Measurements from ENCODE around the gene NAV2.
A peak's percentile ranks its signal among the peaks of the same experiment; 100 is the strongest.

NAV2 gene

GRCh38 chr11:20021212-20021611 lies 308.6 kb downstream of the NAV2 start:
- H3K4me3 ChIP-seq (ENCODE audit: low read depth, low read length): no peak overlapping the region
- DNase-seq (ENCODE audit: low read depth): no peak
- TF ChIP-seq, protein P1, sequence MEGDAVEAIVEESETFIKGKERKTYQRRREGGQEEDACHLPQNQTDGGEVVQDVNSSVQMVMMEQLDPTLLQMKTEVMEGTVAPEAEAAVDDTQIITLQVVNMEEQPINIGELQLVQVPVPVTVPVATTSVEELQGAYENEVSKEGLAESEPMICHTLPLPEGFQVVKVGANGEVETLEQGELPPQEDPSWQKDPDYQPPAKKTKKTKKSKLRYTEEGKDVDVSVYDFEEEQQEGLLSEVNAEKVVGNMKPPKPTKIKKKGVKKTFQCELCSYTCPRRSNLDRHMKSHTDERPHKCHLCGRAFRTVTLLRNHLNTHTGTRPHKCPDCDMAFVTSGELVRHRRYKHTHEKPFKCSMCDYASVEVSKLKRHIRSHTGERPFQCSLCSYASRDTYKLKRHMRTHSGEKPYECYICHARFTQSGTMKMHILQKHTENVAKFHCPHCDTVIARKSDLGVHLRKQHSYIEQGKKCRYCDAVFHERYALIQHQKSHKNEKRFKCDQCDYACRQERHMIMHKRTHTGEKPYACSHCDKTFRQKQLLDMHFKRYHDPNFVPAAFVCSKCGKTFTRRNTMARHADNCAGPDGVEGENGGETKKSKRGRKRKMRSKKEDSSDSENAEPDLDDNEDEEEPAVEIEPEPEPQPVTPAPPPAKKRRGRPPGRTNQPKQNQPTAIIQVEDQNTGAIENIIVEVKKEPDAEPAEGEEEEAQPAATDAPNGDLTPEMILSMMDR (conservative IDR thresholded peaks at IDR 0.05; ENCODE audit: low read depth, low read length): no peak

GRCh38 chr11:20021771-20022362 lies 309.2 kb downstream of the NAV2 start:
- no peak for DNase-seq (ENCODE audit: low read depth)
- TF ChIP-seq, protein P1 (conservative IDR thresholded peaks at IDR 0.05; ENCODE audit: low read depth, low read length): no peak
- H3K4me3 ChIP-seq (ENCODE audit: low read depth, low read length): no peak overlapping the region

GRCh38 chr11:20022363-20023081 lies 309.9 kb downstream of the NAV2 start:
- H3K4me3 ChIP-seq (ENCODE audit: low read depth, low read length): peak overlapping the region; percentile 45
- TF ChIP-seq, protein P1 (conservative IDR thresholded peaks at IDR 0.05; ENCODE audit: low read depth, low read length): no peak
- peak; percentile 87 for DNase-seq (ENCODE audit: low read depth)

DNA sequence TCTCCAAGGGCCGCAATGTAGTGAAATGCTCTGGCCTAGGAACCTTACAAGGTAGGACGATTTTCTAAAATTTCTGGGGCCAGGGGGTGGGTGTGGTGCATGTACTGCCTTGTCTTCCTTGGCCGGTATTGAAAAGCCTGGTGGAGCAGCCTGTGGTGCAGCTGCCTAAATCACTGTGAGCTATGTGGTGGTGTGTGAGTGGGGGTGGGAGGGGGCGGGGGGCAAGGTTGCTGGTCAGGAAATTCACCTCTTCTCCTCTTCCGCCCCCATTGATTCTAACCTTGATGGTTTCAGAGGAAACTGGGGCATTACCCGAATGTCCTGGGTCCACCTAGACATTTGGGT lies 310.4 kb downstream of the NAV2 start:
- no peak for DNase-seq (ENCODE audit: low read depth)
- H3K4me3 ChIP-seq (ENCODE audit: low read depth, low read length): peak overlapping the region; percentile 45
- TF ChIP-seq, protein P1 (conservative IDR thresholded peaks at IDR 0.05; ENCODE audit: low read depth, low read length): no peak

DNA sequence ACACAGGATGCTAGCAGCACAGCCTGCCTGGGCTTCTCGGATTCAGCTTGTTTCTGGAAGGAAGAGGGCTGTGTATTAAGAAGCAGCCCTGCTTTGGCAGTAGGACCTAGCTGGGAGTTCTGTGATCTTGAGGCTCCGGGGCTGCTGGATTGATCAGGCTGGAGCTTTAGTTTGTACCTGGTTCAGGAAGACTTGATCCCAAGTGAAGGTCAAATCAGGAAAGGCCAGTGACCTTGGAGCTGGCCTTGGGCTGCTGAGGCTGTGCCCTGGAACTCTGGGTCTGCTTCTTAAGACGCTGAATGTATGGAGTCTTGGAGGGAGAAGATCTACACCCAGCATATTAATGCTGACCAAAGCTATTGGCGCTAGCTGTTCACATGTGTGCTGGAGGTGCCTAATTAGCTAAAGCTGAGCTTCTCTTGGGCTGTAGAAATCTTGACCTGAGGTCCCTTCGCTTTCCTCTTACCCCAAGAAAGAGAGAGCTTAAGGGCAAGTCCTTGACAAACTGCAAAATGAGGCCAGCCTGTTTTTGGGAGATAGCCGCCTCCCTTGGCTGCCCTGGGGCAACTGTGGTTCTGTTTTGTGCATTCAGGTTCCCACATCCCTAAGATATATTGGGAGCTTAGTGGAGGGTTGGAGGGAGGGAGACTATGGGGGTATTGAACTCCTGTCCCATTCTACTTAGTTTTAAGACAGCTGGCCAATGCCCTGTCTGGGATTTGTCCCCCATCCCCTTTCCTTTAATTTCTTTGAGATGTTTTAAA lies 311.7 kb downstream of the NAV2 start:
- DNase-seq (ENCODE audit: low read depth): no peak
- TF ChIP-seq, protein P1 (conservative IDR thresholded peaks at IDR 0.05; ENCODE audit: low read depth, low read length): no peak
- no peak overlapping the region for H3K4me3 ChIP-seq (ENCODE audit: low read depth, low read length)

GRCh38 chr11:20025332-20025840 lies 312.7 kb downstream of the NAV2 start:
- DNase-seq (ENCODE audit: low read depth): no peak
- TF ChIP-seq, protein P1 (conservative IDR thresholded peaks at IDR 0.05; ENCODE audit: low read depth, low read length): no peak
- H3K4me3 ChIP-seq (ENCODE audit: low read depth, low read length): no peak overlapping the region
